ENCODE data around the gene PPARGC1A. TPM values are rescaled to one million over a fixed set of nuclear protein-coding genes. Genes with fewer than 3 reads are reported as not detected.

Gene PPARGC1A
- polyA plus RNA-seq, 3 donors: 24.0 to 28.2 (median 26.7) TPM

DNA sequence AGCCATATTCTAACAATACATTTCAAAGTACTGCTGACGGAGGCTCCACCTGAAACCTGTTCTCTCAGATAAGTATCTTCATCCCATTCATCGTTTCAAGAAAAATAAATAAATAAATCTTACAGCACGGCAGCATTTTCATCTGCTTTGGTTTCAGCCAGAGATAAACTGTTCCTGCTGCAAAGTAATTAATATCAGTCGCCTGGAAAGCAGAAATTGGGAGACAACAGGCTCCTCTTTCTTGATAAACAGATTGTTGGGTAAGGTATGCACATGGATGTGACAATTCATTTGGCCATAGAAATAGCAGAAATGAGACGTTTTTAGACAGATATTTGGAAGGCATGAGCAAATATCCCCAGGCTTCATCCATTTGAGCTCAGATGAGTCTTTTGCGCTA lies 110.4 kb downstream of the PPARGC1A start:
- DNase-seq: no peak

- DNase-seq: no peak
Measured at GRCh38 chr4:23775694-23776093, 114.2 kb downstream of the PPARGC1A start.

GRCh38 chr4:23774909-23775308 lies 114.9 kb downstream of the PPARGC1A start:
- no peak for DNase-seq

DNA sequence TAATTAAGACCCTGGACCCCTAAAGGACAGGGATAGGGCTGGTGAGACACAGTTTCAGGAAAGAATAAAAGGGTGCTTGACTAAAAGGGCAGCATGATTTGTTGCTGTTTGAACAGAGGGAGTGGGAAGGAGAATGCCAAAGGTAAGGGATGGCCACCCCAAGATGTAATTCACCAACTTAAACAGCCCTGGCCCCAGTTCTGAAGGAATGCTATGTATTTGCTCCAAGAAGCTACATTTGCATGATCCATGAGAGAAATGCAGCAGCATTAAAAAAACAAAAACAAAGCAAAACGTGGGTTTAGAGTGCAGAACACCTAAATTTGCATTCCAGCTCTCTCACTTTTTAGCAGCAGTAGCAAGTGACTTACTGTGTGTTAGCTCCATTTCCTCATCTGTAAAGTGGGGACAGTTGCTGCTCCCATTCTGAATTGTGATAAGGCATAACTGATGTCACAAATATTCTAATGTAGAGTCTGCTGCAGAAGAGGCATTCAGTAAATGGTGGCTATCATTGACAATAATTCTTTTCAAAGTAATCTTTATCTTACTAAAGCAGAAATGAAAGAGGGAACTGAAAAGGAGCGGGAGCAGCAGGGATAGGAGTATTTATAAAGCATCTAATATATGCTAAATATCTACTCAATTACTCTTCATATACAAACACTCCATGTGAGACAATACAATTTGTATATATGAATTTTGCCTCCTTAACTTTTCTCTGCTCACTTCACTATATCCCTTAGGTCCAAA lies 115.8 kb downstream of the PPARGC1A start:
- DNase-seq: no peak

- peak; percentile 27 for DNase-seq
Measured at GRCh38 chr4:23770011-23770410, 119.8 kb downstream of the PPARGC1A start.

- no peak for DNase-seq
Measured at GRCh38 chr4:23769406-23769805, 120.4 kb downstream of the PPARGC1A start.

DNA sequence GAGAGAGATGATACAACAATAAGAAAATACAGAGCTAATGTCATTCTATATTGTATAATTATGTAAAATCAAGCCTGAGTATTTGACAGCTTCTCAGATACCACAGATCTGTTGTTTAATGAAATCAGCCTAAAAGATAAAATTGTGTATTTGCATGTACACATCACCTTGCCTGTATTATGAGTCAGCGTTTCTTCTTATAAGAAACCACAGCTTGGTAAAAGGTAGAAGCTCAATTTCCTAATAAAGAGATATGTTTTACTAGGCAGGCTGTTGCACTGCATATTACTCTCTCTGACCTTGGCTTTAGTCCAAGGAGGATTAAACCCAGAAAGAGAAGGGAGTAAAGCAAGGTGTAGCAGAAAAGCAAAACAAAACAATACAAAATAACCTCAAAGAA lies 121.3 kb downstream of the PPARGC1A start:
- DNase-seq: no peak

- DNase-seq: no peak
Measured at GRCh38 chr4:23766344-23766743, 123.5 kb downstream of the PPARGC1A start.

GRCh38 chr4:23763559-23763958 lies 126.3 kb downstream of the PPARGC1A start:
- DNase-seq: no peak

- no peak for DNase-seq
Measured at GRCh38 chr4:23762551-23762950, 127.3 kb downstream of the PPARGC1A start.

- no peak for DNase-seq
Measured at GRCh38 chr4:23759066-23759465, 130.8 kb downstream of the PPARGC1A start.

DNA sequence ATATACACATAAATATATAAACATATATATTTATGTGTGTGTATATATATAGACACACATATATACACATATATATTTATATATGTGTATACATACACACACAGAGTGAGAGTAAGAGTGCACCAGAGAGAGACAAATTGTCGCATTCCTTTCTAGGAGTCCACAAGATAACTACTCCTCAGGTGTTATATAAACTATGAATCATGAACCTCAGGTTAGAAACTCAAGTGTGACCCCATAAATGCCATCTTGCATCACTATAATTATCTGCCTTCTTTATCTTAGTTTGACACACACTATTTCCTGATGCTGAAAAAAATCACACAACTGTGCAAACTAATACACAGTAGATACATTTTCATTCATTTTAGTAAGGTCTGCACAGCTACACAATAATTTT lies 135.2 kb downstream of the PPARGC1A start:
- no peak for DNase-seq

DNA sequence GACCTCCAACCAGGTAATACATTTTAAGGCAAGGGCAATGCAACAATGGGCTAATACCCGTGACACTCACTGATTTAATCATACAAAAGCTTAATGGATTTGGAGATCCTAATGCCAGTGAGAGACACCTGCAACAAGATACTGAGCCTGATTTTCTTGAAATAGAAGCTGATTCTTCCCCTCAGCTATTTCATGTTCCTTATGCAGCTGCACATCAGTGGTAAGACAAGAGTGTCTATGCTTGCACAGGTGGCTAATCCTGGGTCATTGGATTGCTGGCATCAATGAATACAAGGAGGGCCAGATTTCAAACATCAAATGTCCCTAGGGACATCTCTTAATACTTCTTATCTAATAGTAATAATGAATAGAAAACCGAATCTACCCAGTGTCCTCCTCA lies 139.7 kb downstream of the PPARGC1A start:
- no peak for DNase-seq

GRCh38 chr4:23747281-23747735 lies 142.5 kb downstream of the PPARGC1A start:
- DNase-seq: no peak

GRCh38 chr4:23746672-23747071 lies 143.2 kb downstream of the PPARGC1A start:
- DNase-seq: no peak

- DNase-seq: no peak
Measured at GRCh38 chr4:23746027-23746426, 143.8 kb downstream of the PPARGC1A start.

DNA sequence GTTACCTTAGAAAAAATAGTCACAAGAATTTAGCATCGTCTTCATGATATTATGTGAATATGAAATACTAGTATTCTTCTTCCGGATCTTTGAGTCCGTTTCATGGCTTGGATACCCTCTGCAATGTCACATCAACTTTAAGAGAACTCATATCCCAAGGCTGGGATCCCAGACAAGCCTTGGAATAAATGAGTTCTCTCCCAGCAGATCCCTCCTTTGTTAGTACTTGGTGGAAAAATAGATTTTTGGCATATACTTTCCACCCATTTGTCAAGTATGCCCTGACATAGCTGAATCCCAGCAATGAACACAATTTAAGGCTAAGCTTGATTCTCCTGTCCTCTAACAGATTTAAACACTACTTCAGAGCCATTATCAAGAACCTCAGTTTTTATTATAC lies 144.5 kb downstream of the PPARGC1A start:
- DNase-seq: no peak
